K562 (cell line): Measurements from ENCODE around the gene PPP4R1. TPM values are rescaled to one million over a fixed set of nuclear protein-coding genes. Genes with fewer than 3 reads are reported as not detected.

ENCODE experiments used
- ARID3B ChIP-seq: fragments of 250-450 bp; sonication (Bioruptor Pico); IDR thresholded peaks from 2 replicates; pipeline ENCODE4 v1.4.0; 2020; ENCODE audit warnings: borderline replicate concordance
- BCL6 ChIP-seq: fragments of 250-450 bp; sonication (Bioruptor Pico); IDR thresholded peaks from 2 replicates; pipeline ENCODE4 v1.4.0; 2020
- BCLAF1 ChIP-seq, 2 experiments: fragments of 450-650 bp in 1 of 2; IDR thresholded peaks; 2 replicates each; pipeline ENCODE4 v1.6.1; 2011 to 2017; ENCODE audit warnings: low read depth in 2 of 2, antibody characterized with exemption in 1 of 2, borderline replicate concordance in 1 of 2, low read length in 1 of 2, mild to moderate bottlenecking in 1 of 2, mixed read lengths in 1 of 2; ENCODE audit not compliant: control insufficient read depth in 1 of 2
- CCAR2 ChIP-seq: fragments of 200-400 bp; formaldehyde crosslinking; IDR thresholded peaks from 2 replicates; pipeline ENCODE4 v1.6.1; 2017; ENCODE audit warnings: mild to moderate bottlenecking, low read depth, low read length
- FOSL1 ChIP-seq: fragments of 200-800 bp; sonication (Bioruptor generic); conservative IDR thresholded peaks from 2 replicates; pipeline ENCODE4 v1.6.1; 2016; ENCODE audit warnings: missing genetic modification characterization, missing compliant biosample characterization
- GTF2B ChIP-seq: IDR thresholded peaks from 2 replicates; pipeline ENCODE4 v1.6.1; 2011; ENCODE audit not compliant: insufficient read length; ENCODE audit errors: extremely low read depth
- HDAC8 ChIP-seq: fragments of 450-650 bp; IDR thresholded peaks from 2 replicates; pipeline ENCODE4 v1.6.1; 2016; ENCODE audit warnings: mild to moderate bottlenecking, missing genetic modification characterization, moderate library complexity, missing compliant biosample characterization
- KLF13 ChIP-seq: fragments of 450-650 bp; IDR thresholded peaks from 2 replicates; pipeline ENCODE4 v1.6.1; 2016; ENCODE audit warnings: missing genetic modification characterization, low read depth, mild to moderate bottlenecking, missing compliant biosample characterization, moderate library complexity, borderline replicate concordance
- MAFF ChIP-seq: IDR thresholded peaks from 2 replicates; pipeline ENCODE4 v1.6.1; 2012; ENCODE audit warnings: low read length, improper control_type of control experiment
- MAFG ChIP-seq: fragments of 450-650 bp; conservative IDR thresholded peaks from 2 replicates; pipeline ENCODE4 v1.6.1; 2016; ENCODE audit warnings: missing genetic modification characterization, missing compliant biosample characterization
- NFIC ChIP-seq: fragments of 450-650 bp; IDR thresholded peaks from 2 replicates; pipeline ENCODE4 v1.6.1; 2017; ENCODE audit warnings: mild to moderate bottlenecking, inconsistent platforms
- PHB ChIP-seq: fragments of 250-450 bp; sonication (Bioruptor Pico); IDR thresholded peaks from 2 replicates; pipeline ENCODE4 v1.5.0; 2021
- POLR2AphosphoS5 ChIP-seq: IDR thresholded peaks from 2 replicates; pipeline ENCODE4 v1.6.1; 2011; ENCODE audit warnings: mild to moderate bottlenecking, low read depth, low read length, moderate library complexity; ENCODE audit not compliant: control insufficient read depth, insufficient read depth
- PRPF4 ChIP-seq: fragments of 200-400 bp; formaldehyde crosslinking; IDR thresholded peaks from one replicate; pipeline ENCODE4 v1.6.1; 2017; ENCODE audit warnings: low read length, low read depth, mild to moderate bottlenecking; ENCODE audit not compliant: insufficient read depth, poor library complexity, severe bottlenecking
- TCF3 ChIP-seq: sonication (generic); formaldehyde crosslinking; IDR thresholded peaks from 2 replicates; pipeline ENCODE4 v1.4.0; 2020; ENCODE audit warnings: mild to moderate bottlenecking, missing genetic modification reagents
- TFAM ChIP-seq: fragments of 250-450 bp; sonication (Bioruptor Pico); conservative IDR thresholded peaks from 2 replicates; pipeline ENCODE4 v1.5.0; 2021; ENCODE audit warnings: mild to moderate bottlenecking, moderate library complexity
- TSHZ1 ChIP-seq: fragments of 250-450 bp; sonication (Bioruptor Pico); IDR thresholded peaks from 2 replicates; pipeline ENCODE4 v1.4.0; 2020; ENCODE audit warnings: mild to moderate bottlenecking, moderate library complexity
- polyA plus RNA-seq, 8 experiments: library from polyadenylated mRNA; depleted of rRNA in 4 of 8; stranded (reverse) in 5 of 8; unstranded in 3 of 8; fragments of >200 nt; fragmentation: Nextera tagmentation in 2 of 8; fragmentation: Illumina TruSeq in 1 of 8; extraction: Ambion mirVana in 2 of 8; extraction: Trizol in 1 of 8; gene quantifications; 2 replicates each; pipeline versions ENCODE4 v1.2.1 to v1.2.3, GENCODE V29; 2011 to 2014; ENCODE audit warnings: inconsistent platforms in 1 of 8, missing spikeins in 1 of 8
- total RNA-seq, 7 experiments: library from RNA; depleted of rRNA in 6 of 7; stranded (reverse); fragments of >200 nt in 6 of 7; fragmentation: Illumina TruSeq in 2 of 7; extraction: Trizol in 2 of 7; gene quantifications; 2 replicates each; pipeline versions ENCODE4 v1.2.1 to v1.2.3, GENCODE V29; 2011 to 2021; ENCODE audit warnings: low replicate concordance in 1 of 7

Gene PPP4R1
- total and polyA plus RNA-seq, 9 of the 15 experiments (the other 6 are each of a cell fraction or from before 2014, with no cell fraction given): 23.5 to 136 (median 84.5) TPM

- TF ChIP-seq BCLAF1 (IDR thresholded peaks at IDR 0.05; ENCODE audit: borderline replicate concordance in 1 of 2, control insufficient read depth in 1 of 2, low read depth in 2 of 2, low read length in 1 of 2) (no peak), BCL6 (CRISPR knock-in tag) (no peak), GTF2B (no peak), POLR2AphosphoS5 (peak; percentile 27; the same call in 1 of the 2 replicates), KLF13 (no peak), TSHZ1 (CRISPR knock-in tag) (no peak), HDAC8 (tag) (no peak), TFAM (CRISPR knock-in tag) (no peak), ARID3B (no peak), MAFF (peak; percentile 75), NFIC (0 out of 2 replicates have a peak, but pooled peaks have one; percentile 12), MAFG (tag) (peak; percentile 69), TCF3 (CRISPR knock-in tag) (peak; percentile 62), PRPF4 (no peak), PHB (CRISPR knock-in tag) (no peak), FOSL1 (peak; percentile 70), CCAR2 (no peak)
Observed at GRCh38 chr18:9616049-9616448, 1.7 kb upstream of the PPP4R1 start (continued).
